Femur (tissue), 1 donor: Measurements from ENCODE around the gene GFOD2.
"Not testable (repeated sequence)": the region's sequence is repeated elsewhere in the genome, so short reads cannot be mapped to it uniquely, and the experiment has no call there.

Experiments
- DNase-seq: peaks from one replicate; pipeline ENCODE4 v3.0.0-alpha.2; 2017

GFOD2 gene, protein sequence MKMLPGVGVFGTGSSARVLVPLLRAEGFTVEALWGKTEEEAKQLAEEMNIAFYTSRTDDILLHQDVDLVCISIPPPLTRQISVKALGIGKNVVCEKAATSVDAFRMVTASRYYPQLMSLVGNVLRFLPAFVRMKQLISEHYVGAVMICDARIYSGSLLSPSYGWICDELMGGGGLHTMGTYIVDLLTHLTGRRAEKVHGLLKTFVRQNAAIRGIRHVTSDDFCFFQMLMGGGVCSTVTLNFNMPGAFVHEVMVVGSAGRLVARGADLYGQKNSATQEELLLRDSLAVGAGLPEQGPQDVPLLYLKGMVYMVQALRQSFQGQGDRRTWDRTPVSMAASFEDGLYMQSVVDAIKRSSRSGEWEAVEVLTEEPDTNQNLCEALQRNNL

GRCh38 chr16:67719048-67719777, at the start of gene GFOD2:
Gene GFOD2, minus strand, starts transcription at chr16:67719316. Its CDS starts 33,601 bp downstream, at chr16:67685715.
- DNase-seq = peak; percentile 98

DNA sequence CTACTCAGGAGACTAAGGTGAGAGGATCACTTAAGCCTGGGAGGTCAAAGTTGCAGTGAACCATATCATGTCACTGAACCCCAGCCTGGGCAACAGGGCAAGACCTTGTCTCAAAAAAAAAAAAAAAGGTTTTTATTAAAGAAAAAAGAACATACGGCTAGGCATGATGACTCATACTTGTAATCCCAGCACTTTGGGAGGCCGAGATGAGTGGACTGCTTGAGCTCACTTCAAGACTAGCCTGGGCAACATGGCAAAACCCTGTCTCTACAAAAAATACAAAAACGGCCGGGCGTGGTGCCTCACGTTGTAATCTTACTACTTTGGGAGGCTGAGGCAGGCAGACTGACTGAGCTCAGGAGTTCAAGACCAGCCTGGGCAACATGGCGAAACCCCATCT, 48.8 kb upstream of the GFOD2 start:
- DNase-seq = no peak

DNA sequence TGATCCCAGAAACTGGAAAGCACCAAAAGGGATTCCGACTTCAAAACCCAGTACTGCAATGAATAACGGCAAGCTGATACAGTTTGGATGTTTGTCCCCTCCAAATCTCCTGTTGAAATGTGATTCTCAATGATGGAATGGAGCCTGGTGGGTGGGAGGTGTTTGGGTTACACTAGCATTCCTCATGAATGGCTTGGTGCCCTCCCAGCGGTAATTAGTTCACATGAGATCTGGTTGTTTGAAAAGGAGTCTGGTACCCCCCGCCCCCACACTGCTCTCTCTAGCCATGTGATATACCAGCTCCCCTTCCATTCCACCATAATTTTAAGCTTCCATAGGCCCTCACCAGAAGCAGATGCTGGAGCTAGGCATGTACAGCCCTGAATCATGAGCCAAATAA, 47.2 kb upstream of the GFOD2 start:
- no peak for DNase-seq

DNA sequence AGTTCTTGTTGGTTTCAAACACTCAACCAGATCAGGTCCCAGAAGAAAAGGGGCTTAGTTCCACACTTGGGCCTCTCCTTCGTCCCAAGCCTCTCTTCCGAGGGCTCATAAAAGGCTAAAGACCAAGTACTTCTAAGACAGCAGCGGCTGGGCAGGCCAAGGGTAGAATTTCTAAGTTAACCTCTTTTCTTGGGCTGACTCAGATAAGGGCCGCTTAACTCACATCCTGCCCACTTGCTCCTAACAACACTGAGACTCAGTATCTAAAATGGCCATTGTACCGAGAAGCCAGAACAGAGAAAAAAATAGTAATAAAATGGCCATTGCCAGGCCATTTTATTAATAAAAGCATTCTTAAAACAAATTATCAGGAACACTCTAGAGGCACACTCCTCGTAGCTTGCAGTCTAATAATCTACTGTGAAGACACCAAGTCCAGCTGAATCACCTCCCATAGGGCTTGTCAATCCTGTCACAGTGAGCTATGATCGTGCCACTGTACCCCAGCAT, 45.1 kb upstream of the GFOD2 start:
- no peak for DNase-seq

- no peak for DNase-seq
Observed at GRCh38 chr16:67763066-67763465, 44.0 kb upstream of the GFOD2 start.

- DNase-seq = no peak
Observed at GRCh38 chr16:67762385-67762784, 43.3 kb upstream of the GFOD2 start.

DNA sequence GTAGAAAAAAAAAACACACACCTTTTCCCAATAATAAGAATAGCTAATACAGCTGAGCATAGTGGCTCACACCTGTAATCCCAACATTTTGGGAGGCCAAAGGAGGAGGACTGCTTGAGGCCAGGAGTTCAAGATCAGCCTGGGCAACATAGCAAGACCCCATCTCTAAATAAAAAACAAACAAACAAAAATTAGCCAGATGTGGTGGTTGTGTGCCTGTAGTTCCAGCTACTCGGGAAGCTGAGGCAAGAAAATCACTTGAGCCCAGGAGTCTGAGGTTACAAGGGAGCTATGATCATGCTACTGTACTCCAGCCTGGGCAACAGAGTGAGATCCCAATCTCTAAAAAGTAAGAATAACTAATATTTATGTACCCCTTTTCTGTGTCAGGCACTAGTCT, 42.8 kb upstream of the GFOD2 start:
- no peak for DNase-seq

DNA sequence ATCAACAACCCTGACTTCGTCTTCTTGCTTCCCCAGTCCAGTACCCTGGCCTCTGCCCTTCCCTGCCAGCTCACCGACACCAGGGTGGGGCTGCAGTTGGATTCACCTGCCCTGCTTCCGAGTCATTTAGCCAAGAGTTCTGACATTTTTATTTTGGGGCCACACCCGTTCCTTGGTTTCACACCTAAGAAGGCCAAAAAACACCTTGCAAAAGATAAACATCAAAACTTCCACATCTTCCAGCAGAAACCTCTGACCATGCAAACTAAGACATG, 41.8 kb upstream of the GFOD2 start:
- DNase-seq = no peak

- DNase-seq = no peak
Observed at GRCh38 chr16:67760206-67760955, 41.3 kb upstream of the GFOD2 start.

DNA sequence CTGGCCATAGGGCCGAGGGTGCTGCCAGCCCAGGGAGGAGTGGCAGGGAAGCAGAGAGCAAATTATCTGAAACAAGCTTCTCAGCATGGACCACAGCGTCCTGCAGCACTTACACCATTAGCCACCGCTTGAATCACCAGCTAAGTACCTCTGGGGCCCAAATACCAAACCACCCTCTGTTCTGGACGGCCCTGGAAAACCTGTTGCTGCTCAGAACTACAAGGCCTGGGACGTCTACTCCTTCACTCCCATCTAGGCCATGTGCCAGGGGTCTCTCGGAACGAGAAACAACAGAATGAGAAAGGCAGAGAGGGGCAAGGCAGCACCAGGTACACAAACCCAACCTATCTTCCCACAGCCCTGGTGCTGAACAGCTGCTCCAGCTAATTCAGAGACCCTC, 39.9 kb upstream of the GFOD2 start:
- no peak for DNase-seq

DNA sequence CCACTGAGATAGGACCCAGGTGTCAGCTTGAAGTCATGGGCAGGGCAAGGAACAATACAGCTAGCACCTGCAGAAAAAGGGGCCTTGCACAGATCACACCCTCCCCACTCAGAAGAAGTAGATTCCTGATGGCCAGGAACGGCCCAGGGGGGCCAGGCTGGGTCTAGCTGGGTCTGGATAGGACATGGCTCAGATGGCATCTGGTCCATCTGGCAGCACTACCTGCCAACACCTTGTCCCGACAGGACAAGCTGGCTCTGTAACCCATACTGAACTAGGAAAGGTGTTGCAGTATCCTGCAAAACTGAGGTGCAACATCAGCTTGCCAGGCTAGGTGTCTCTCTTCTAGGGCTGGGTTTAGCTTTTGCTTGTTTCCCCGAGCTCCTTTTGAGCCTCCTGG, 38.9 kb upstream of the GFOD2 start:
- no peak for DNase-seq

DNA sequence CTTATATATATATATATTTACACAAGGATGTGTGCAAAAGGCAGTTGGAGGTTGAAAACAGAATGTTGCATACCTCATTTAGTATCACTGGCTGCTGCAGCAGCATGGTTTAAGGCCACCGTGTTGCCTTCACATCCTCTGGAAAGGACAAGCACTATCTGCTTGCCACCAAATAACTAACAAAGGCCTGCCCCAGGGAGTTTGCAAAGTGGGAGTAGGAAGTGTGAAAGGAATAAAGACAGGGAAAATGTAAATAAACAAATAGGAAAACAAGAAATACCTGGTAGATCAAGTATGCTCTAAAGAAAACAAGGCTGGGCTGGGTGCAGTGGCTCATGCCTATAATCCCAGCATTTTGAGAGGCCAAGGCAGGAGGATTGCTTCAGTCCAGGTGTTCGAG, 33.5 kb upstream of the GFOD2 start:
- DNase-seq = no peak

GRCh38 chr16:67751331-67751730, 32.2 kb upstream of the GFOD2 start:
- DNase-seq = not testable (repeated sequence)

DNA sequence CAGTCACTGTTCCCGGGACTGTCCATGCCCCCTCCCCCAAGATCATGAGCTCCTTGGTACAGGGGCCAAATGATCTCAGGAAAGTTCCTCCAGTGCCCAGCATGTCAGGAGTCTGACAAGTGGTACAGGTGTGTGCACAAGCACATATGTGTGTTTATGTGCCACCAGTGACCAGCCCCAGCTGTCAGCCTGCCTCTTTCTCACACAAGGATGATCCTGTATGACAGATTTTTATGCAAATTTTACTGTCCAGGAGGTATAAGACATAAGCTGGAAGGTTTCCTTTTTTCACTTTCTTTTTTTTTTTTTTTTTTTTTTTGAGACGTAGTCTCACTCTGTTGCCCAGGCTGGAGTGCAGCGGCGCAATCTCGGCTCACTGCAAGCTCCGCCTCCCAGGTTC, 31.4 kb upstream of the GFOD2 start:
- no peak for DNase-seq

DNA sequence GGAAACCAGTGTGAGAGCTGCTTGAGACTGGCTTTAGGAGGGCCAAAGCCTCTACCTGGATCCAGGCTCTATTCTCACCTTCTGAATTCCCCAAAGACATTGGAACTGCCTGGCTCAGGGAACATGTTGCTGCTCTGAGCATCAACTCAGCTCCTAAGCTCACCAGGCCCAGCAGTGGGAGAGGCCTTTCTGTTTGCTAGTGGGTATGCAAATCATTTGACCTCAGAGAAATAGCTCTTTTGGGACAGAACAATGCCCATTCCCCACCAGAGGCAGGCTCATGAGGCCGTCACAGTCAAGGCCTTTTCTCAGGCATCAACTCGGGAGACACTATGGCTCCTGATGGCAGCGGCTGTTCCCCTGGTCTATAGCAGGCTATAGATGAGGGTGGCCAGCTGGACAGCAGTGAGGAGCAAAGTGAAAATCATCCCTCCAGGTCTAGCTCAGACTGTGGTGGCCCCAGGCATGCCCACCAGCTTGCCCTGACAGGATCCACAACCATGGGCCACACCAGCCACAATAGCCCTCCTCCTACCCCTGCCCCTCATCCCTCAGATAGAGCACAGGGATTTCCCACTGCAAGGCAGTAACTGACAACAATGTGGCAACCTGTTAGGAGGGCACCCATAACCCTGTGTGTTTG, 30.4 kb upstream of the GFOD2 start:
- DNase-seq = no peak

DNA sequence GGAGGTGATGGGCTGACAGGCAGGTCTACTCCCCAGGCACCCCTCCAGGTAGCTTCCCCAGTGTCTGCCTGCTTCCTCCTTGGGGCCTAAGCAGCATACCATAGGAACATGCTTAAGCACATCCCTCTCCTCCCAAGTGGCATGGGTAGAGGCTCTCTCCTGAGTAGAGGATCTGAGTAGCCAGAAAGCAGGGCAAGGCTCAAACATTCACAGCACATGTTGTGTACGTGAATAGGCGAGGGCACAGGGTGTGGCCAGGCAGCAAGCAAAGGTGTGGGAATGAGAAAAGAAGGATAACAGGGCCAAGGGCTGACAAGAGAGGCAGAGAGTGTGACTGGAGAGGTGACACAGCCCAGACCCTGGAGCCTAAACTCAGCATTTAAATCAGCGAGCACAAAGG, 29.7 kb upstream of the GFOD2 start:
- no peak for DNase-seq

DNA sequence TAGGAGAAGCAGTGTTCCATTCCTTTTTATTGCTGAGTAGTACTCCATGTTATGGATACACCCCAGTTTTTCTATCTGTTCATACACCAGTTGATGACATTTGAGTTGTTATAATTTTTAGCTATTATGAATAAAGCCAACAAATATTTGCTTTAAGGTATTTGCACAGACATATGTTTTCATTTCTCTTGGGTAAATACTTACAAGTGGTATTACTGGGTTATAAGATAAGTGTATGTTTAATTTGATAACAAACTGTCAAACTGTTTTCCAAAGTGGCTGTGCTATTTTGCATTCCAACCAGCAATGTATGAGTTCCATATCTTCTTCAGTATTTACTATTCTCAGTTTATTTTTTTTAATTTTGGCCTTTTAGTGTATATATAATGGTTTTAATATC, 27.7 kb upstream of the GFOD2 start:
- DNase-seq = no peak

DNA sequence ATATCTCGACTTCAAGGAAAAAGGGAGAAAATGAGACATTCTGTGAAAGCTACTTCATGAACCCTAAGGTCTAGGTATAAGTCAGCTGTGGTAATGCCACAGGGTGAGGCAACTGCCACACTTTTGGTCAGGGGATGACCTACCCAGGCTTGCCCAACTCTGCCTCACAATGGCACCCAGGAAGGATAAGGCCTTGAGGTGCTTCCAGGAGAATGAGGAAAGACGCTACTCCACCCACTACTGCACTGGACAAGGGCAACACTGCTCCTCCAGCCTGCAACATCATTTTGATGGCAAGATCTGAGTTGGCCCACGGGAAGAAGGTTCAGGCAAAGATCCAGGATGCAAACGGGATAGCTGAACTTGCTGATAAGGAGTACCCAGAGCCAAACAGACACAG, 22.0 kb upstream of the GFOD2 start:
- DNase-seq = no peak

GRCh38 chr16:67740391-67740790, 21.3 kb upstream of the GFOD2 start:
- DNase-seq = no peak

- DNase-seq = no peak
Observed at GRCh38 chr16:67736858-67737257, 17.7 kb upstream of the GFOD2 start.

GRCh38 chr16:67734731-67735201, 15.7 kb upstream of the GFOD2 start:
- DNase-seq = no peak

DNA sequence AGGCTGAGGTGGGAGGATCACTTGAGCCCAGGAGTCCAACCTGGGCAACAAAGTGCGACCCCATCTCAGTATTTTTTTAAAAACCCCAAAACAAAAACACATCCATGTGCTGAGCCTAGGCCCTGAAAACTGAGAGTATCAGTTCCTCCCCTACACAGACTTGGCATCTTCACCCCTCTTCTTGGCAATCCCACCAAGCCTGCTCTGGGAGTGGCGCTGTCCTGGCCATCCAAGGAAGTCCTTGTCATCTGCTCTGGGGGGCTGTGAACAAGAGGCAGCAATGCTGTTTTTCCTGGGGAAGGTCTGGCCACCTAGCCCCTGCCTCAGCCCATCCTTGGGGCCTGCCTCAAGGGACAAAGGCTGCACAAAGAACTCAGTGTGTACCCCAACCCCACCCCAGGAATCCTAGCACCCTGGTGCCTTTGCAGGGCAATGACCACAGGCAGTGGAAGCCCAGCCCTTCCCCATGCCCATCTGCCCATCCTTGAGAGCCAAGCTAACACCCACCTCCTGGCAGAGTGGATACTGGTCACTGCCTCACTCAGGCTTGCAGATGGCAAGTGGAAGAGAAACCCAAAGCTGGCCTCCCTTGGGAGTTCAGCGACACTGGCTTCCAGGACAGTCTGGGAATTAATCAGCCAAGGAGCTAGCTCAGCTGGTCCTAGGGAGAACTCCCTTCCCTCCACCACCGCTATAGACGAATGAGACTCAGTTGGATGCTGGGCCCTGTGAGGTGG, 14.8 kb upstream of the GFOD2 start:
- DNase-seq = no peak

- DNase-seq = no peak
Observed at GRCh38 chr16:67731753-67732095, 12.6 kb upstream of the GFOD2 start.
